OCI-LY3 (cell line): Measurements from ENCODE around the gene GABRG3.

Experiments
- EZH2phosphoT487 ChIP-seq: fragments of 200-600 bp; shearing (Covaris generic); IDR thresholded peaks from 2 replicates; pipeline ENCODE4 v1.6.1; 2018; ENCODE audit warnings: antibody characterized with exemption, mixed run types, low read depth
- TF ChIP-seq, protein P1 (sequence below): fragments of 200-600, 300-600 bp; sonication (generic); IDR thresholded peaks from 2 replicates; pipeline ENCODE4 v1.5.1; 2014; ENCODE audit warnings: antibody characterized with exemption, low read length, low read depth

DNA sequence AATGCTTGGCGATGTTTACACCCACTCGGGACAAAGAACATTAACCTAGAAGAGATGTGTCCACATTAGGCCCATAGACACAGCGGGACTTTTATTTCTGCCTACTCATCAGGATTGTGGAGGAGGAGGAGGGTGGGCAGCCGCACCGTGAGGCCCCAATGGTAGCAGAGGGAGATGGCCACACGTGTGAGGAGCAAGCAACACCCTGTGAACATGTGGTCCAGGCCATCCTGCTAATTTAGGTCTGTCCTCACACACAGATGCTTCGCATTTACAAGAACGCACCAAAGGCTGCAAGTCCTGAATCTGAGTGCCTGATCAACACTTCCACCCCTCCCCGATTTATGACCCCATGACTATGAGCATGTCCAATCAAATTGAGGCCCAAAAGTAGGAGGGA lies 560.0 kb downstream of the GABRG3 start:
- TF ChIP-seq, protein P1, sequence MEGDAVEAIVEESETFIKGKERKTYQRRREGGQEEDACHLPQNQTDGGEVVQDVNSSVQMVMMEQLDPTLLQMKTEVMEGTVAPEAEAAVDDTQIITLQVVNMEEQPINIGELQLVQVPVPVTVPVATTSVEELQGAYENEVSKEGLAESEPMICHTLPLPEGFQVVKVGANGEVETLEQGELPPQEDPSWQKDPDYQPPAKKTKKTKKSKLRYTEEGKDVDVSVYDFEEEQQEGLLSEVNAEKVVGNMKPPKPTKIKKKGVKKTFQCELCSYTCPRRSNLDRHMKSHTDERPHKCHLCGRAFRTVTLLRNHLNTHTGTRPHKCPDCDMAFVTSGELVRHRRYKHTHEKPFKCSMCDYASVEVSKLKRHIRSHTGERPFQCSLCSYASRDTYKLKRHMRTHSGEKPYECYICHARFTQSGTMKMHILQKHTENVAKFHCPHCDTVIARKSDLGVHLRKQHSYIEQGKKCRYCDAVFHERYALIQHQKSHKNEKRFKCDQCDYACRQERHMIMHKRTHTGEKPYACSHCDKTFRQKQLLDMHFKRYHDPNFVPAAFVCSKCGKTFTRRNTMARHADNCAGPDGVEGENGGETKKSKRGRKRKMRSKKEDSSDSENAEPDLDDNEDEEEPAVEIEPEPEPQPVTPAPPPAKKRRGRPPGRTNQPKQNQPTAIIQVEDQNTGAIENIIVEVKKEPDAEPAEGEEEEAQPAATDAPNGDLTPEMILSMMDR: no peak
- no peak for TF ChIP-seq EZH2phosphoT487
